Hematopoietic multipotent progenitor cell treated with erythropoietin and hydrocortisone succinate and interleukin-3 and kit ligand, for 8 days (in vitro differentiated cells): ENCODE measurements around the gene KLHL25.

Experiments used
- DNase-seq: peaks from one replicate; pipeline ENCODE4 v3.0.0-alpha.2; 2015

KLHL25 gene

DNA sequence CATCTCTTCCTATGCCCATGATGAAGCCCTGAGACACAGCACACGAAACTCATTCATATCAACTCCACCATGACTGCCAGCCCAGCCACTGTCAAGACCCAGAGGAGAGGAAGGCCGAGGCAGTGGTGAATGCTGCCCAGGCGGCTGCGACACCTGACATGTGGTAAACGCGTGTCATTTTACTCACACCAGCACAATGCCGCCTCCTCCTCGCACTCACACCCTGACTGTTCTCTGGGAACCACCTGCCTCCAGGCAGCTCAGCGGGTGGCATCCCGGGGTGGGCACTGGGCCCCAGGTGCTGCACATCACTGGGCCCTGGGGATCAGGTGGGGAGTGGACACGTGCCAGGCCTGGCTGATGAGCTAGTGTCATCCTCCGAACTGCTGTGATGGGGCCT, 21.5 kb downstream of the KLHL25 start:
- no peak for DNase-seq

DNA sequence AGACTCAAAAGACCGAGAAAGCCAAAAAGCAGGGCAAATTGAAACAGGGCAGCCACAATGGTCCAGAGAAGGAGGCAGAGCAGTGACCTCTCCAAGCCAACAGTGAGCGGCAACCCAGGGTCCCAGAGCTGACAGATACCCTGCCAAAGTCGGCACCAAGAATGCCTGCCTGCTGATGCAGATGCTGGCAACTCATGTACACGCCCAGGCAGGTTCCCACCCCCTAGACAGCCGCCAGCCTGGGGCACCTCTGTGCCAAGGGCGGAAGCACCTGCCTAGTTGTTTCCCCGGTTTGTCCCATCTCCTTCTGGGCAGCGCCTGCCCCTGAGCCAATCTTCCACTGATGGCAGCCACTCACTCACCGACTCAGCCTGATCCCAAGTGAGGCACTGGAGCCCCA, 22.1 kb downstream of the KLHL25 start:
- DNase-seq, result no peak

DNA sequence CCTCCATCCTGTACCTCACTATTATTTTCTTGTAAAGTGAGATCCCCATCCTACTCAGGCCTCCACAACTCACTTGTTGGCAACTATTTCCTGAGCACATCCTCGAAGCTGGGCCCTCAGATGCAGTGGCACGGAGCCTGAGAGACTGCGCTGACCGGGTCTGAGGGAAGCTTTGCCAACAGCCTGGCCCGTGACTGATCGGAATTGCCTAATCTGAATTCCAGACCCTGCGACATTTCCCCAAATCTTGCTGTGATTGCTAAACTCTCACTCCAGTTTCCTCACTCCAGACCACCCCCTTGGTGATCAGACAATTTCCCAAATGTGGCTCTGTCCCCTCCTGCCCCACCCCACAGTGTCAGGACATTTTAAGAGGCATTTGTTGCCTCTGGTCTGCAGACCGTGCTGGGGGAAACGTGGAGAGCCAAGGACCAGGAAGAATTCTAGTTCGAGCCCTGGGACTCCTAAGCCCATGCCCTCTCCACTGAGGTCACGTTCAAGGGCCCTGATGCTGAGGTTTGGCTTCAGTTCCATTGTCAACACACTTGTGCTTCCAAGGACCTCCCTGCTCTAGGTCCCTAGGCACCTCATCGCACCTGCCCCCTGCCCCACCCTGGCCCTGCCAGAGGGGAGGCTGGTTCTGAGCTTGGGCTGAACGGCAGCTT, 22.8 kb downstream of the KLHL25 start:
- DNase-seq, result no peak

DNA sequence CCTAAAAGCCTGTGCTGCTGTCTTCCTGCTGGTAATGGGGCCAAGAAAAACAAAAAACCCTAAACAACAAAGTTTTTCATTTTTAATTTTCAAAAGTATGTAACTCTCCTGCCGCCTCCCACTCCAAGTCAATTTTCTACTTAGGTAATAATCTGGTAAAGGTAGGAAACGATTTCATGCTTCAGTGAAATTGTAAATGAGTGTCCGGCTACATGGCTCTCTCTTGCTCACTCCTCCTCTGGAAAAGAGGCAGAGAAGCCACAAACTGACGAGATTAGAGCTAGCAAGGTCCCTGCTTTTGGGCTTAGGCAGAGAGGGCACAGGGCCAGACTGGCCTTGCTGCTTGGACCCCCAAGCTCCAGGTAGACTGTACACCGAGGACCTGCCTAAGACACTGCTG, 23.5 kb downstream of the KLHL25 start:
- DNase-seq, result no peak

DNA sequence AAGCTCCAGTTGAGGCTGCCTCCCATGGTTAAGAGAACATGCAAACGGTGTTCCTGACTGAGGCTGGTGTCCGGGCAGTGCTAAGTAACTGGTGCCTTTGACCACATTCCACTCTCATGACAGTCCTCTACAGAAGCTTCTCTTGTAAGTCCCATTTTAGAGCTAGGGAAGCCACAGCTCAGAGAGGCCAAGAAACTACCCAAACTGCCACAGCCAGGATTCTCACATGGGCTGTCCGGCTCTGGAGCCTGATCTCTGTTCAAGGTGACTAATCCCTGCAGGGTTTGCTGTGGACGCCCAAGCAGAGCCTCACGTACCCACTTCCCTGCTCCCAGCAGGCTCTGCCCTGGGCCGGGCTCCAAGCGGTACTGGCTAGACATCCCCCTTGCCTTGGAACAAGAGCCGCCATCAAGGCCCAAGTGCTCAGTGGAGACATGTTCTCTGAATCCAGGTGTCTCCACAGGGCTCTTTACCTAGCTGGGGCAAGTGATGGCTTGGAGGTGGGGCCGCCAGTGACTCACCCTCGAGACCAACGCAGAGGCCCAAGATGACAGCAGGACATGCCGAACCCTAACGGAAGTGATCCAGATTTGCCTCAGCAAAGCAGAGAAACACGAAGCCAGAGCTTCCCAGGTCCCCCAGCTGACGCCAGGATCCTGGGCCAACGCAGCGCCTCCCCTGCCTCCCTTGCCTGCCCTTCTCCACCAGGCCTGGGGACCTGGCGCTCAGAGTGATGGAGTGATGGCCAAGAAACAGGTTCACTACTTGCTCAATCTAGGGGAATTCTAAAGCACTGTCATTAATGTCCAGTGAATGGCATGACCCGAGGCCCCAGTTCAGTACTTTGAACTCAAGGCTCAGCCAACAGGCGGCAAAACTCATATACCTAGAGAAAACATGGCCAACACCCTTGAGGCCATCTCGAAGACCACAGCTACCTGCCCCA, 24.4 kb downstream of the KLHL25 start:
- no peak for DNase-seq

DNA sequence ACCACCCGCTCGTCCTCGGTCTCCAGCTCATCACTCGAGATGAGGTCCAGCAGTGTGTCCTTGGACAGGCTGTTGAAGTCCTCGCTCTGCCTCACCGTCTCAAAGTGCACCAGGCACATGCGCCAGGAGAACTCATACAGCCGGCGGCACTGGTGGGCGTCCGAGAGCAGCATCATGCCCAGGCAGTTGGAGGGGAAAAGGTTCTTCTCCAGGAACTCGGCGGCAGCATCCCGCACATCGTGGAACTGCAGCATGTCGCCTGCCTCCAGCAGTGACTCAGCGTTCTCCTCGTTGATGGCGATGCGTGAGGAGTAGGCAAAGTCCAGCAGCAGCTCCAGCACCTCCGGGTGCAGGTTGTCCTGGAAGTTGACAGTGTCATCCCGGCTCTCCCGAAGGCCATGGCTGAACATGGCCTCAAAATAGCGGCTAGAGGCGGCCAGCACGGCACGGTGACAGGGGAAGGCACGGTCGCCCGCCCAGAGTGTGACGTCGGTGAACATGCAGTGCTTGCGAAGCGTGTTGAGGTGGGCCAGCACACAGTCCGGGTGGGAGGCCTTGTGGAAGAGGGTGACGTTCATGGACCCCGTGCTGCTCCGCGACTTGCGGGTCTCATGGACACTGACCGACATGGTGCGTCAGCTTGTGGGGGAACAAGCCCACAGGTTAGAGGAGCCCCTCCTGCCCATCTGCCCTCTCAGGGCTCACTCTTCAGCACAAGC, 25.4 kb downstream of the KLHL25 start:
- DNase-seq, result no peak

DNA sequence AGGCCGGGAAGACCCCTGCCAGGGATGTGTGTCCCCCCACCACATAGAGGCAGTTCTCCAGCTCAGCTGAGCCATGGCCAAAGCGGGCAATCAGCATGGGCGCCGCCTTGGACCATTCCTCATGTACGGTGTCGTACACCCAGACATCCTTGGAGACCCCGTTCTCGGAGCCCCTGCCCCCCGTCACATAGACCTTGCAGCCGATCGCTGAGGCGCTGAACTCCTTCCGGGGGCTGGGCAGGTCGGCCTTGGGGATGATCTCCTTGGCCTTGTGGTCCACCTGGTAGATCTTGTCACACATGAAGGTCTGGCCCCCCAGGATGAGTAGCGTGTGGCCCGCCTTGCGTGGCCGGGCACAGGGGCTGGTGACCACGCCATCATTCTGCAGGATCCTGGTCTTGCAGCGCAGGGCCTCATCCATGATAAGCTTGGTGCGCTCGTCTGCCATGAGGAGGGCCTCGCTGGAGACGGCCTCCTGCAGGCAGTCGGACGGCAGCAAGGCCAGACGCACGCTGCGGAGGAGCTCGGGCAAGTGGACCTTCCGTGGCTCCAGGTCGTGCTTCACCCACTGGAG, 26.0 kb downstream of the KLHL25 start:
- DNase-seq, result no peak

DNA sequence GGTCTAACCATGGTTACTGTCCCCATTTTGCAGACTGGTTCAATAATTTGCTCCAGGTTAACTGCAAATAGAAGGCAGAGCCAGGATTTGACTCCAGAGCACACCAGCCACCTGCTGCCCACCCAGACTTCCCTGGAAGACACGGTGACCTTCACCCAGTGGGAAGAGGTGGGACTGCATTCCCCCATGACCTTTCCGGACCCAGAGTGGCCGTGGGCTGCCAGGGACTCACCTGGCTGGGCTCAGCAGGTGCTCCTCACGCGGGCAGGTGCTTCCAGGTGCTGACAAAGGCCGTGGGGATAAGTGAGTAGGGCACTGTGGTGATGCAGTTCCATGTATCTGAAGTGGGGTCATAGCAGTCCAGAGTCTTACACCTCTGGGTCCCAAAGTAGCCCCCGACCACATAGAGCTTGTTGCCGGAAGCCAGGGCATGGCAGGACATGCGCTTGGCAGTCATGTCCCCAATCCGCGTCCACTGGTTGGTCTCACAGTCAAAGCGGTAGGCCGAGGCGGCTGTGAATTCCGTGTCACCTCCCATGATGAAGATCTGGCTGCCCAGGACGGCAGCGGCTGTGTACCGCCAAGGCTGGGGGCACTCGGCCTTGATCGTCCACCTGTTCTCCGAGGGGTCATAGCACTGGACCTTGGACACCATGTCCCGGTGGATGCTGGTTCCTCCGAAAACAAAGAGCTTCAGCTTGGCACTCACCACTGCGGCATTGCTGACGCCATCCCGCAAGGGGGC, 26.8 kb downstream of the KLHL25 start:
- DNase-seq, result no peak

DNA sequence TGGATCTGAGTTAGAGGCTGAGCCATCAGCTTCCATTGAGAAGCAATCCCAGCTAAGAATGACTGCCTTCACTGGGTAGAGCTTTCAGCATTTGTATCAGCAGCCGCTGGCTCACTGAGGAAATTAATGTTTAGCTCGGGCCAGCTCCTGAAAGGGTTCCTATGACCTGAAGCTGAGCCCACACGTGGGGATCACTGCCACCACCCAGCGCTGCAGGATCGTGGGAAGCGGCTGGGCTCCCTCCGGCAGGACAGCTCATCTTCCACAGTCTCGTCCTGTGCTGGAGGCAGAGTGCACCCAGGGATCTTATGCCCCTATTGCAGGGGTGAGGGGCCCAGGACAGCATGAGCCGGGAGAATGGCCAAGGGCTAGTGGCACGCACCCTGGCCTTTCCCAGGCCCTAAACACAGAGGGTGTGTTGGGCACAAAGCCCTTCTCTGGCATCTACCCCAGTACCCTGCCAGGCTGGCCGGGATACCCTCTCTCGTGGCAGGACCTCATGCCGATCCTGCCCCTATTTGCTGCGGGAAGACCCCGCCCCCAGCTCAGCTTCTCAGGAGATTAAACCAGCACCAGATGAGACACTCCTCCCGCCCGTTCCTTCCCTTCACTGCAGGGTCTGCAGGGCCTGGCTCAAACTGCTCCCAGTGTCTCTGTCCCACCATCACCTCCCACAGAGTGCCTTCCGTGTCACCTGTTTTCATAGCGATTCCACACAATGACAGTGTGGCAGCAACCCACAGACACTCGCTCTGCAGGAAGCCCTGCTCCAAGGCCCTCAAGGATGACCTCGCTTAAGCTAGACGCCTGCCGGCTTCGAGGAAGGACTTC, 28.5 kb downstream of the KLHL25 start:
- no peak for DNase-seq

DNA sequence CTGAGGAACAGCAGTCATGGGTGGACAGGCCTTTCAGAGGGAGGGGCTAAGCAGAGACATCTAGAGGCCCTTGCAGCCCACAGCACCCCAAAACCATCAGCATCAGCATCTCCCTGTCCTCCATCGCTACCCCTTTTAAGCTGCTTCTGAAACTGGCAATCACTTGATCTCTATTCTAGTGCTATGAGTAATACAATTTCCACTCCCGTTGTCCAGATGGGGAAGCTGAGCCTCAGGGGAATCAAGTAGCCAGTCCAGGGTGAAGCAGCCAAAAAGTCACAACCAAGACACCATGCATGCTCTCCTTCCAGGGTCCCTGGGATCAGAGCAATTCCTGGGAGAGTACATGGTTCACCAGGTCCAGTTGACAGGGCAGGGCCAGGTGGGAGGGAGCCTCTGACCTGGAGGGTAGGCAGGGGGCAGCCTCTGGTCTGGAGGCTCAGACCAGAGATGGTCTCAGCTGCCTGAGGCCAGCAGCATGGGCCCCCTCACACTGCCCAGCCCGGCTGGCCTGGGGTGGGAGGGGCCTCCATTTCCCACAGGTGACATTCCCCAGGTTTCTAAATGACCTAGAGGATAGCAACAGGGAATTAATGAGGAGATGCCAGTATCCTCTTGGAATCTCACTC, 30.0 kb downstream of the KLHL25 start:
- no peak for DNase-seq

DNA sequence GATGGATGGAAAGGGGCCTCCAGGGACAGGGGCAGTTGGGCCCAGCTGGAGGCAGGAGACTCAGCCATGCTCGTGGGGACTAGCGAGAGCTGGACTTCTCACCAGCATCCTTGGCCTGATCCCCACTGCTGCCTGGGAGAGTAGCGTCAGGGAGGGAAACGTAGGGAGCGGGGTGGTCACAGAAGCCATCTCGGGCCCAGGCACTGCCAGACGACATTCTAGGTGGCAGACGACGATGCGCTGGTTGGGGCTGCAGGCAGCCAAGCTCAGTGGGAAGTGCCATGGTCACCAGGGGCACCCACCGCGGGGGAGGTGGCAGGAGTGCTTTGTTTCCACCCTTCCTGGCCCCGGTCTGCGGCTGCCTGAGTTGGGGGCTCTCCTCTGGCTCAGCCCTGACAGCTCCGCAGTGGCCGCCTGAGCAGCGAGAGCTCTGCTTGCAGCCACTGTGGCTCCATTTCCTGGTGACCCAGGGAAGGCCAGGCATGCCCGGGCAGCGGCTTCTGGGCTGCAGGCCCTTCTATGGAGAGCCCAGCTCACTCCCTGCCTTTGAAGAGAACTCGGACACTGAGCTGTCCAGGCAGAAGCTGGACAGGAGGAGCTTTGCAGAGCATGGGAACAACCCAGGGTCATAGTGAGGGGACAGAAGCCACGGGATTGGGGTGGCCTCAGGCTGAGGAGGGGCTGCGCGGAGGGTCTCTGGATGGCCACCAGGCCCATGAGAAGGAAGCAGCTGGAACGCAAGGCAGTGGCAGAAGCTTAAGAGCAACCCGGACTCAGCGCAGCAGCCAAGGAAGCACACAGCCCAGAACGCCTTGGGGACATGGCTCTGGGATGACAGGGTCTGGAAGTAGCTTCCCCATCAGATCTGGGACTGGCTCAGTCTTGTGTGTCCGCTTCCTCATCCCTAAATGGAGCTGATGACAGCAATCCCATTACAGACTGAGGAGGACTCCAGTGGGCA, 30.8 kb downstream of the KLHL25 start:
- no peak for DNase-seq

GRCh38 chr15:85763157-85763556, 31.6 kb downstream of the KLHL25 start:
- DNase-seq, result no peak

DNA sequence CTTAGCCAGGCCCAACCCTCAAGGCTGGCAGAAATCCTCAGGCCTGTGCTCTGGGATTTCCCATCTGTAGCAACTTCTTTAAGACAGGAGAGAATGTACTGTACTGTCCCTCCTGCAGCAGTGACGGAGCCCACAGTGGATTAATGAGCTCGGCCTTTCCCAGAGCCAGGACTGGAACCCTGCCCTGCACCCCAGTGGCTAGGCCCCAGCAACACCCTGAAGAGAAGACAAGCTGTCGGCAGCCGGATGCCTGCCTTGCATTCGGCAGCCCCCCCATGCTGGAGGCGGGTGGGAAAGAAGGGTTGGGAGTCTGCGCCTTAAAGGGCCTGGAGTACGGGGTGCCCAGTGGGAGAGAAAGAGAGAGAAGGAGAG, 32.0 kb downstream of the KLHL25 start:
- no peak for DNase-seq

- no peak for DNase-seq
Measured at GRCh38 chr15:85762039-85762755, 32.5 kb downstream of the KLHL25 start.

- no peak for DNase-seq
Measured at GRCh38 chr15:85761635-85762034, 33.1 kb downstream of the KLHL25 start.

DNA sequence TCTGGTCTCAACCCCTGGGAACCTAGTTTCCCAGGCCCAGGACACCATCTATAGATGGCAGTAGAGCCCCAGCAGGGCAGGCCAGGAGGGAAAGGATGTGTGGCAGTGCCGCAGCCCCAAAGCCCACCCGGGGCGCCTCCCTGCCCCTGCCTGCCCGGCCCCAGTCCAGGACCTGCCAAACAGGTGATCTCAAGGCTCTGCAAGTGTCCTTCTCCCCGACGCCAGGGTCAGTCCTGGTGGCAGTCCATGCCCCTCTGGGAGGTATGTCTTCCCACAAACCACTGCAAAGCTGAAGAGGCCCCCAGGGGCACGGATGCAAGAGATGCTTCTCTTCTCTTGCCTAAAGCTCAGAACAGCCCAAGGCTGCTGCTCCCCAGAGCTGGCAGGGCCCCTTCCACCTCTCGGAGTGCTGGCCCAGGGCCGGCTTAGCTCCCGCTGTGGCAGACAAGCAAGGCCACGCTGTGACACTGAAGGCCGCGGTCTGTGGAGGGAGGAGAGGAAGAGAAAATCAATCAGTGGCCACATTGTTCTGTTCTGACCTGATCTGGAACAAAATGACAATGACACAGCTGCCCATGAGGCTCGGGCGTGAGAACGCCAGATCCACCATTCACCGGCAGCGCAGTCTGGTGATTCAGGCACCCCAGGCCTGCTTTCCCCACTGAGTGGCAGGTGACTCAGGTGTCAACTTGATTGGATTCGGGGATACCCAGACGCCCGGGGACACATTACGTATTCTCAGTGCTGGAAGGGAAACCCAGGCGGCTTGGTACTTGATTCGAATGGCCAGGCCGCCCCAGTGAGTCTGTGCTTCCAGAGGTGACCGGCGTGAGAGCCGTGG, 34.0 kb downstream of the KLHL25 start:
- DNase-seq, result peak; percentile 5

DNA sequence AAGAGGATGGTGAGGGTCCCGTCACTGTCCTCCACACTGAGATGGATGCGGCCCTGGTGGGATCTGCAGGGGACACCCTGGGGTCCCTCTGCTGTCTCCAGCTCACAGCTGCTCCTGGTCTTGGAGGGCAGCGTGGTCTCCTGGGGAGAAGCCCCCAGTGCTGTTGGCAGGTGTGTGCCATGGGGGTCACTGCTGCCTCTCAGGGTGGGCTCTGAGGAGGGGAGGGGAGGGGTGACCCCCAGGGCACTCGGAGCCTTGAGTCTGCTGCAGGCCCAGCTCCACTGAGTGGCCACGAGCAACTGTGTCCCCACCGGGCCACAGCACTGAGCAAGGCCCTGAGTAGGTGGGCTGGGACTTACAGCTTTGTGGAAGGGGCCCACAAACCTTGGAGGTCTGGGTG, 34.7 kb downstream of the KLHL25 start:
- DNase-seq, result no peak

- DNase-seq, result peak; percentile 88
Measured at GRCh38 chr15:85759376-85759775, 35.3 kb downstream of the KLHL25 start.
